ENCODE results near the gene NRAP. TPM values are rescaled to one million over a fixed set of nuclear protein-coding genes. Genes with fewer than 3 reads are reported as not detected.

The NRAP gene
- total RNA-seq, 1 donor from 2014 or later = not detected

DNA sequence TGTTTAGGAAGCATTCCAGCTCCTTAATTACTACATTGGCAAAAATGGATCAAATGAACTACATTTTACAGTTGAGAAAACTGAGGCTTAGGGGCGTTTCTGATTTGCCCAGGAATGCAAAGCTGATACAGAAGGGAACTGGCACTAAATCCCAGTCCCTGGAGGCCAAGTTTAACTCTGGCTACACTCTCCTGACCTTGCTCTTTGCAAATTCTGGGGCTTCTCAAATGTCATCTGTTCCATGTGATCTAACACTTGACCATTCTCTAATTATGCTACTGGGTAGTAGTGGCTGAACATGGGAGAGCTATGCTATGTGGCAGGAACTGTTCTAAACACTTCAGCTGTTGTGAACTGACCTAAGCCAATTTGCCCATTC lies 122.3 kb downstream of the NRAP start:
- Mint-ChIP-seq H3K27ac (ENCODE audit: unreplicated experiment) (no peak overlapping the region), H3K27me3 (ENCODE audit: low read depth) (no peaks in the 10 kb centered on the region), H3K4me1 (no peaks in the 10 kb centered on the region), H3K36me3 (ENCODE audit: low read depth) (no peaks in the 10 kb centered on the region), H3K4me3 (no peak overlapping the region), H3K9me3 (no peaks in the 10 kb centered on the region)
- TF ChIP-seq, protein P1, sequence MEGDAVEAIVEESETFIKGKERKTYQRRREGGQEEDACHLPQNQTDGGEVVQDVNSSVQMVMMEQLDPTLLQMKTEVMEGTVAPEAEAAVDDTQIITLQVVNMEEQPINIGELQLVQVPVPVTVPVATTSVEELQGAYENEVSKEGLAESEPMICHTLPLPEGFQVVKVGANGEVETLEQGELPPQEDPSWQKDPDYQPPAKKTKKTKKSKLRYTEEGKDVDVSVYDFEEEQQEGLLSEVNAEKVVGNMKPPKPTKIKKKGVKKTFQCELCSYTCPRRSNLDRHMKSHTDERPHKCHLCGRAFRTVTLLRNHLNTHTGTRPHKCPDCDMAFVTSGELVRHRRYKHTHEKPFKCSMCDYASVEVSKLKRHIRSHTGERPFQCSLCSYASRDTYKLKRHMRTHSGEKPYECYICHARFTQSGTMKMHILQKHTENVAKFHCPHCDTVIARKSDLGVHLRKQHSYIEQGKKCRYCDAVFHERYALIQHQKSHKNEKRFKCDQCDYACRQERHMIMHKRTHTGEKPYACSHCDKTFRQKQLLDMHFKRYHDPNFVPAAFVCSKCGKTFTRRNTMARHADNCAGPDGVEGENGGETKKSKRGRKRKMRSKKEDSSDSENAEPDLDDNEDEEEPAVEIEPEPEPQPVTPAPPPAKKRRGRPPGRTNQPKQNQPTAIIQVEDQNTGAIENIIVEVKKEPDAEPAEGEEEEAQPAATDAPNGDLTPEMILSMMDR (conservative IDR thresholded peaks at IDR 0.05) = no peak
- no peak for DNase-seq (ENCODE audit: low read depth, low spot score)

- H3K4me3 Mint-ChIP-seq = no peak overlapping the region
- TF ChIP-seq, protein P1 (conservative IDR thresholded peaks at IDR 0.05) = no peak
- H3K27me3 Mint-ChIP-seq (ENCODE audit: low read depth) = no peaks in the 10 kb centered on the region
- no peak for DNase-seq (ENCODE audit: low read depth, low spot score)
- no peaks in the 10 kb centered on the region for H3K4me1 Mint-ChIP-seq
- H3K9me3 Mint-ChIP-seq = no peaks in the 10 kb centered on the region
- no peaks in the 10 kb centered on the region for H3K36me3 Mint-ChIP-seq (ENCODE audit: low read depth)
- no peak overlapping the region for H3K27ac Mint-ChIP-seq (ENCODE audit: unreplicated experiment)
Measured at GRCh38 chr10:113540845-113541548, 122.8 kb downstream of the NRAP start.

GRCh38 chr10:113539789-113540188 lies 124.1 kb downstream of the NRAP start:
- Mint-ChIP-seq H3K9me3 (no peaks in the 10 kb centered on the region), H3K27me3 (ENCODE audit: low read depth) (no peaks in the 10 kb centered on the region), H3K36me3 (ENCODE audit: low read depth) (no peaks in the 10 kb centered on the region), H3K4me1 (no peaks in the 10 kb centered on the region), H3K27ac (ENCODE audit: unreplicated experiment) (no peak overlapping the region), H3K4me3 (no peak overlapping the region)
- TF ChIP-seq, protein P1 (conservative IDR thresholded peaks at IDR 0.05) = no peak
- no peak for DNase-seq (ENCODE audit: low read depth, low spot score)

Other genes with a start within 250 kb of the NRAP start
- gene HABP2, start 111.0 kb downstream of the NRAP start, total RNA-seq = not detected in 2 replicates
- gene CASP7, start 15.9 kb upstream of the NRAP start, total RNA-seq = 16.6 and 17.4 TPM in 2 replicates
- not detected in 2 replicates for gene PLEKHS1, start 87.6 kb upstream of the NRAP start, total RNA-seq
- gene DCLRE1A, start 190.0 kb upstream of the NRAP start, total RNA-seq = 19.2 and 19.4 TPM in 2 replicates
- gene NHLRC2, start 190.6 kb upstream of the NRAP start, total RNA-seq = 55.0 and 58.7 TPM in 2 replicates

Data from neural crest cell (in vitro differentiated cells).